Islet precursor cell (in vitro differentiated cells): ENCODE data around the gene PPP4C.
A peak's percentile ranks its signal among the peaks of the same experiment; 100 is the strongest.
"Not testable (repeated sequence)": the region's sequence is repeated elsewhere in the genome, so short reads cannot be mapped to it uniquely, and the experiment has no call there.

Source experiments
- DNase-seq: peaks from one replicate; pipeline ENCODE4 v3.0.0-alpha.2; 2018

Gene PPP4C

GRCh38 chr16:30075503-30076275, at the start of gene PPP4C:
Gene PPP4C, plus strand, starts transcription at chr16:30075994. Its CDS starts 384 bp downstream, at chr16:30076378.
- peak; percentile 94 for DNase-seq

- DNase-seq = no peak
Measured at GRCh38 chr16:30026449-30026848, 49.3 kb upstream of the PPP4C start.

- DNase-seq = no peak
Measured at GRCh38 chr16:30027588-30028437, 48.0 kb upstream of the PPP4C start.

- peak; percentile 85 for DNase-seq
Measured at GRCh38 chr16:30028438-30029076, 47.2 kb upstream of the PPP4C start.

GRCh38 chr16:30030011-30030685, 45.6 kb upstream of the PPP4C start:
- DNase-seq = peak; percentile 50

GRCh38 chr16:30030841-30031413, 44.9 kb upstream of the PPP4C start, which contains the start of gene TLCD3B:
Gene TLCD3B, minus strand, starts transcription at chr16:30031271. Its CDS starts 744 bp downstream, at chr16:30030527.
- DNase-seq = peak; percentile 57

GRCh38 chr16:30031477-30031918, 44.3 kb upstream of the PPP4C start:
- peak; percentile 49 for DNase-seq

- DNase-seq = peak; percentile 86
Measured at GRCh38 chr16:30032083-30032819, 43.5 kb upstream of the PPP4C start.

- DNase-seq = no peak
Measured at GRCh38 chr16:30033270-30033669, 42.5 kb upstream of the PPP4C start.

GRCh38 chr16:30040221-30040620, 35.6 kb upstream of the PPP4C start:
- no peak for DNase-seq

GRCh38 chr16:30040690-30041089, 35.1 kb upstream of the PPP4C start:
- DNase-seq = not testable (repeated sequence)

GRCh38 chr16:30041841-30042240, 34.0 kb upstream of the PPP4C start:
- DNase-seq = no peak

- DNase-seq = no peak
Measured at GRCh38 chr16:30046178-30046577, 29.6 kb upstream of the PPP4C start.

GRCh38 chr16:30046588-30046987, 29.2 kb upstream of the PPP4C start:
- no peak for DNase-seq

- DNase-seq = no peak
Measured at GRCh38 chr16:30049871-30050270, 25.9 kb upstream of the PPP4C start.

- DNase-seq = peak; percentile 95
Measured at GRCh38 chr16:30051518-30051917, 24.3 kb upstream of the PPP4C start.

- peak; percentile 95 for DNase-seq
Measured at GRCh38 chr16:30052671-30053372, 23.0 kb upstream of the PPP4C start.

GRCh38 chr16:30053376-30054015, 22.3 kb upstream of the PPP4C start:
- DNase-seq = peak; percentile 86

GRCh38 chr16:30054451-30054850, 21.3 kb upstream of the PPP4C start:
- DNase-seq = no peak

GRCh38 chr16:30054959-30055553, 20.7 kb upstream of the PPP4C start:
- DNase-seq = peak; percentile 87
